Activated T-cell treated with anti-CD3 and anti-CD28 coated beads for 24 hours (primary cell): Measurements from ENCODE around the gene ZDBF2.
"Not testable (repeated sequence)": the region's sequence is repeated elsewhere in the genome, so short reads cannot be mapped to it uniquely, and the experiment has no call there.

Experiments
- DNase-seq: peaks from one replicate; pipeline ENCODE4 v3.0.0-alpha.2; 2020; ENCODE audit warnings: low read depth

The ZDBF2 gene

DNA sequence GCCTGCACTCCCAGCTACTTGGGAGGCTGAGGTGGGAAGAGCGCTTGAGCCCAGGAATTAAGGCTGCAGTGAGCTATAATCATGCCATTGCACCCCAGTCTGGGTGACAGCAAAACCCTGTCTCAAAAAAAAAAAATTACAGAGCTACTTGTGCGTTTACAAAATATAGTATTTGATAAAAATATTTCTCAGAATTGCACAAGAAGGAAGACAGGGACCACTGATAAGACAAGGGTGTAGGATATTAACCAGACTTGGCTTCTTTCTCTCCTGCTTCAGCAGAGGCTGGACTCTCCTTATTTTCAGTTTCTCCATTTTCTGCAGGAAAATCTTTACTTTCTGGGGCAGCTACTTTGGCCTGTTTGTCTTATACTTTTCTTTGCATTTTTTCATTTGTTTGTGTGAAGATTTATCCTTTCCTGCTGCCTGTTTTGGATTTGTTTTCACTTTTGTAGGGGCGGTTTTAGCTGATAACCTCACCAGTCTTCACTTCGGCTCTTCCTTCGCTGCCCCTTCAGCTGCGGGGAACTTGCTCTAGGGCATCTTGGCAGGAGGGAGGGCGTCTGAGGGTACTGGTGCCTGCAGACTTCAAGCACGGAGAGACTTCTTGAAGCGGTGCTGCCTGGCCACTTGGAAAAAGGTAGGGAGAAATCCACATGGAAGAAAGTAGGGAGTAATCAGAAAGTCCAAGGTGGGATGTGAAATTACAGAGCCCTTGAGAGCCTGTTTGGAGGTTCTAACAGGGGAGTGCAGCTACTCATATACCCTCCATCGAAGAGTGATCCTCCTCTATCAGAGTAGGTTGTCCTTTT, 14.9 kb upstream of the ZDBF2 start:
- DNase-seq: no peak

- DNase-seq: no peak
Measured at GRCh38 chr2:206260188-206261012, 14.1 kb upstream of the ZDBF2 start.

DNA sequence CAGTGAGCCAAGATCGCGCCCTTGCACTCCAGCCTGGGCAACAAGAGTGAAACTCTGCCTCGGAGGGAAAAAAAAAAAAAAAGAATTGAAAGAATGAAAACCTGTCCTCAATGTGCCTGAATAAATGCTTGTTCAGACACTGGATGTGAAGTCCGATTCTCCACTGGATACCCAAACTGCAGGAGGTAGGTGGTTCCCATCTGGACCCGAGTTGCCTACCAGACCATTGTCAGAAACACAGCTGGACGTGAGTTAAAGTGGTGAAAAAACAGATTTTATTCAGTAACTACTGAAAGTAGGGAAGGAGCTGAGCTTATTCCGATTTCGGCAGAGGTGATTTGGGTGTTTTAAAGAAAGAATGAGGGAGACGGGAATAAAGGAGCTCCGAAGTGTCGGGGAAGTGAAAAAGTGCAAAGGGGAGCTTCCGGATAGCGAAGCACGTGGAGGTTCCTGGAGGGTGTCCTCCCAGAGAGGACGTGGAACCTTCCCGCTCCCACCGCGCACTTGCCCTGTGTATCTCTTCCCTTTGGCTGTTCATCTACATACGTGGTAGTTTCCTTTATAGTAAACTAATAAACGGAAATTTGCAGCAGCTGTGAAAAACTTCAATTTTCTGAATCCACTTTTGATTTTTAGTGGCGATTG, 10.4 kb upstream of the ZDBF2 start:
- no peak for DNase-seq

DNA sequence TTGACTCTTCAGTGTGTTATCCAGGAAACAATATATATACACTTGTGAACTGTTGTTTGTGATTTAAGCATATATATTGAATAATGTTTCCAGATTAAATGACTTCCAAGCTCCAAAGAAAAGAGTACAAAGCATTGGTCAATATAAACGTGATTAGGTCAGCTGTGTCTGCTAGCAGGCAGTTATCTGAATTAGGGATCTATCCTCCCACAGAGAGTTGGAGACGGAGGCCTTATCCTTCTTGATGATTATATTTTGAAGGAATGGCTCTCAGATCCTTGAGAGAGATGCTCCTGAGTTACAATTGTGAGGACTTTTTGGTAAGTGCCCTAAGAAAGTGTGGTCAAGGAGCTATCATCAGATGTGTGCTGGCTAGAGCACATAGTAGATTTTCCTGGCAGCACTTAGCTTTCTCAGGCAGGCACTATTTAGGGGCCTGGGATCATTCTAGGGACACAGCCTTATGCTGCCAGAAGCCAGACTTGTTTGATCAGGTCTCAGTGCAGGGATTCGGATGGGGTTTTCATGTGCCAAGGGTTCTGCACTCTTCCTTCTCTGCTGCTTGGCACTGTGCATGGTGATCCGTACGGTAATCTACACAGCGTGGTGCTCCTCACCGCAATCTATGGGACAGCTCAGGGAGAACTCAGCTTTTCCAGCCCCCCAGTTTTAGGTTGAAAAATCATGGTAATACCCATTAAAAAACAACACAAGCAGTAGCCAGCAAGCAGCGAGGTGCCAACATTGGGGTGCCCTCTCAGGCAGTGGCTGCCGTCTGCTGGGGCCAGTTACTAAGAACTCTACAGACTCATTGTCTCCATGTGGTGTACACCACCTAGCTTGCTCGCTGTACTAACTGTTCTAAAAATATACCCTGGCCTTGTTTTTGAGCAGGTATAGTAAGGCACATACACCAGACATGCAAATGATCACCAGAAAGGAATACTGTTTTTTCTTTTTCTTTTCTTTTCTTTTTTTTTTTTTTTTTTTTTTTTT, 8.0 kb upstream of the ZDBF2 start:
- no peak for DNase-seq

- no peak for DNase-seq
Measured at GRCh38 chr2:206267567-206267966, 6.9 kb upstream of the ZDBF2 start.

GRCh38 chr2:206271065-206271464, 3.4 kb upstream of the ZDBF2 start:
- no peak for DNase-seq

GRCh38 chr2:206273905-206274304, 558 bp upstream of the ZDBF2 start:
- no peak for DNase-seq

- DNase-seq: no peak
Measured at GRCh38 chr2:206275312-206276055, 1.0 kb downstream of the ZDBF2 start.

- no peak for DNase-seq
Measured at GRCh38 chr2:206276169-206276942, 1.9 kb downstream of the ZDBF2 start.

- DNase-seq: no peak
Measured at GRCh38 chr2:206277503-206277902, 3.0 kb downstream of the ZDBF2 start.

- DNase-seq: no peak
Measured at GRCh38 chr2:206282746-206283145, 8.3 kb downstream of the ZDBF2 start.

DNA sequence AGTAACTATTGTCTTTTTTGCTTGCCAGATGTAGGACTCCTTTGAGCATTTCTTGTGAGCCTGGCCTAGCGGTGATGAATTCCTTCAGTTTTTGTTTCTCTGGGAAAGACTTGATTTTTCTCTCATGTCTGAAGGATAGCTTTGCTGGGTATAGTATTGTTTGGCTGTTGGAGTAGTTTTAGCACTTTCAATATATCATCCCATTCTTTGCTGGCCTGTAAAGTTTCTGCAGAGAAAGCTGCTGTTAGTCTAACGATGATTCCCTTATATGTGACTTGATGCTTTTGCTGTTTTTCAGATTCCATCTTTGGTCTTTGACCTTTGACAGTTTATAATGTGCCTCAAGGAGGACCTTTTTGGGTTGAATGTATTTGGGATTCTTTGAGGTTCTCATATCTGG, 12.7 kb downstream of the ZDBF2 start:
- DNase-seq: no peak

- no peak for DNase-seq
Measured at GRCh38 chr2:206289391-206289790, 14.9 kb downstream of the ZDBF2 start.

- DNase-seq: no peak
Measured at GRCh38 chr2:206296128-206296527, 21.7 kb downstream of the ZDBF2 start.

DNA sequence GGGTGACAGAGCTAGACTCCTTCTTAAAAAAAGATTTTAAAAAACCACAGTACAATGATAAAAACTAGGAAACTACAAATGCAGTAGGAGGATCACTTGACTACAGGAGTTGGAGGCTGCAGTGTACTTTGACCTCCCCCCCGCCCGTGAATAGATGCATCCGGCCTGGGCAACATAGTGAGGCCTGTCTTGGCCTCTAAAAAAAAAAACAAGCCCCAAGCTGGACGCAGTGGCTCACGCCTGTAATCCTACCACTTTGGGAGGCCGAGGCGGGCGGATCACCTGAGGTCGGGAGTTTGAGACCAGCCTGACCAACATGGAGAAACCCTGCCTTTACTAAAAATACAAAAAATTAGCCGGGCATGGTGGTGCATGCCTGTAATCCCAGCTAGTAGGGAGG, 25.1 kb downstream of the ZDBF2 start:
- DNase-seq: not testable (repeated sequence)

- DNase-seq: no peak
Measured at GRCh38 chr2:206305523-206306245, 31.2 kb downstream of the ZDBF2 start.

DNA sequence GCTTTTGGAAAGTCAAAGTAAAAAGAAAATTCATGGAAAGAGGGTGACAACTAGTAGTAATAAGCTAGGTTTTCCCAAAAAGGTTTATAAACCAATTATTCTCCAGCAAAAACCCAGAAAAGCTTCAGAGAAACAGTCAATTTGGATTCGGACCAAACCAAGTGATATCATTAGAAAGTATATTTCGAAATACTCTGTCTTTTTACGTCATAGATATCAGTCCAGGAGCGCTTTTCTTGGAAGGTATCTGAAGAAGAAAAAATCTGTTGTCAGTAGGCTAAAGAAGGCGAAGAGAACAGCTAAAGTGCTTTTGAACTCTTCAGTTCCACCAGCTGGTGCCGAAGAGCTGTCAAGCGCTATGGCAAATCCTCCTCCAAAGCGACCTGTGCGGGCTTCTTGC, 36.6 kb downstream of the ZDBF2 start:
- no peak for DNase-seq

GRCh38 chr2:206316141-206316540, 41.7 kb downstream of the ZDBF2 start:
- DNase-seq: no peak

GRCh38 chr2:206323033-206323432, 48.6 kb downstream of the ZDBF2 start:
- no peak for DNase-seq
